Measurements from ENCODE around the gene CACNA2D1. TPM values are rescaled to one million over a fixed set of nuclear protein-coding genes. Genes with fewer than 3 reads are reported as not detected.
"Not testable (repeated sequence)": the region's sequence is repeated elsewhere in the genome, so short reads cannot be mapped to it uniquely, and the experiment has no call there.

CACNA2D1 gene
- total RNA-seq, 4 donors from 2014 or later = 17.7 to 22.0 (median 18.4) TPM

DNA sequence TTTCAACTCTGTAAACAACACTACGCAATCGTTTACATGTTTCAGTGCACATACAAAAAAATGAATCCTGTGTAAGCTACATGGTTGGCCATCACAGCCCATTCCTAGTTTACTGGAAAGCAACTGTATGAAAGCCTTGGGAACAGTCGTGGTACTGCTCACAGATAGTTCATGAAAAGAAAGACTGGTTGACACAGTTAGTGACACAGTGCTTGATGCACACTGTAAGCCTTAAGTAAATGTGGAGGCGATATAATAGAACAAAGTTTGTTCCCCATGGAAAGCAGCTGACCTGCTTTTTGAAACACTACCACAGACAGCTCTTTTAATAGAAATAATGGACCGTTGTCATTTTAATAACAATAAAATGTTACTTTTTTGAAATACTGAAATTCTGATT is 5.1 kb downstream of the CACNA2D1 start:
- DNase-seq (ENCODE audit: low spot score in 2 of 2) = no peak
- H3K4me3 ChIP-seq = no peak overlapping the region
- WGBS, 2 donors = 56 to 65% methylated on average over 5 of the region's 5 CpGs
- H3K27ac ChIP-seq = no peak overlapping the region
- no peaks in the 10 kb centered on the region for H3K36me3 ChIP-seq
- TF ChIP-seq, protein P1, sequence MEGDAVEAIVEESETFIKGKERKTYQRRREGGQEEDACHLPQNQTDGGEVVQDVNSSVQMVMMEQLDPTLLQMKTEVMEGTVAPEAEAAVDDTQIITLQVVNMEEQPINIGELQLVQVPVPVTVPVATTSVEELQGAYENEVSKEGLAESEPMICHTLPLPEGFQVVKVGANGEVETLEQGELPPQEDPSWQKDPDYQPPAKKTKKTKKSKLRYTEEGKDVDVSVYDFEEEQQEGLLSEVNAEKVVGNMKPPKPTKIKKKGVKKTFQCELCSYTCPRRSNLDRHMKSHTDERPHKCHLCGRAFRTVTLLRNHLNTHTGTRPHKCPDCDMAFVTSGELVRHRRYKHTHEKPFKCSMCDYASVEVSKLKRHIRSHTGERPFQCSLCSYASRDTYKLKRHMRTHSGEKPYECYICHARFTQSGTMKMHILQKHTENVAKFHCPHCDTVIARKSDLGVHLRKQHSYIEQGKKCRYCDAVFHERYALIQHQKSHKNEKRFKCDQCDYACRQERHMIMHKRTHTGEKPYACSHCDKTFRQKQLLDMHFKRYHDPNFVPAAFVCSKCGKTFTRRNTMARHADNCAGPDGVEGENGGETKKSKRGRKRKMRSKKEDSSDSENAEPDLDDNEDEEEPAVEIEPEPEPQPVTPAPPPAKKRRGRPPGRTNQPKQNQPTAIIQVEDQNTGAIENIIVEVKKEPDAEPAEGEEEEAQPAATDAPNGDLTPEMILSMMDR (IDR thresholded peaks at IDR 0.05) = no peak
- no peak for TF ChIP-seq EP300 (IDR thresholded peaks at IDR 0.05)
- no peak for TF ChIP-seq POLR2A (IDR thresholded peaks at IDR 0.05)
- H3K9me3 ChIP-seq = no peaks in the 10 kb centered on the region
- no peaks in the 10 kb centered on the region for H3K27me3 ChIP-seq
- peaks cover 0 to 18% (median 0%) of the 10 kb centered on the region in 4 donors for H3K4me1 ChIP-seq

DNA sequence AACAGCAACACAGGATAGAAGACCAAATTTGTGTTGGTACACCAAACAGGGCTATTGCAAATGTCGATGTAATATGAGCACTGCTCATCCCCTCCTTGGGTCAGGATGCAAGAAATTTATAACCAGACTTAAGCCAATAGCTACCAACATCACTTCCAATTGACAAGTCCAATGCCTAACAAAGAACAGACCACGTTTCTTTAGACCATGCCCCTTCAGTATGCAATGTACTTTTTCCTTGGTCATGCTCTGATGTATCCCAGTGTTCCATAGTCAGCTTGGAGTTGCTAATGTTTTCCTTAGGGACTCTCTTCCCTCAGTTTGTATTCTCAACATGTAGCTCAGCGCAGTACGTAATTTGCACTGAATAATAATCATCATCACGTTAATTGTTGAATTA is 7.8 kb downstream of the CACNA2D1 start:
- no peaks in the 10 kb centered on the region for H3K9me3 ChIP-seq
- no peak overlapping the region for H3K27ac ChIP-seq
- no peaks in the 10 kb centered on the region for H3K36me3 ChIP-seq
- no peaks in the 10 kb centered on the region for H3K27me3 ChIP-seq
- no peak for DNase-seq (ENCODE audit: low spot score in 2 of 2)
- WGBS, 2 donors = 92 to 93% methylated on average over 5 of the region's 5 CpGs
- H3K4me1 ChIP-seq = peaks cover 0 to 6% (median 0%) of the 10 kb centered on the region in 4 donors
- no peak overlapping the region for H3K4me3 ChIP-seq
- no peak for TF ChIP-seq EP300 (IDR thresholded peaks at IDR 0.05)
- TF ChIP-seq, protein P1 (IDR thresholded peaks at IDR 0.05) = no peak
- no peak for TF ChIP-seq POLR2A (IDR thresholded peaks at IDR 0.05)

DNA sequence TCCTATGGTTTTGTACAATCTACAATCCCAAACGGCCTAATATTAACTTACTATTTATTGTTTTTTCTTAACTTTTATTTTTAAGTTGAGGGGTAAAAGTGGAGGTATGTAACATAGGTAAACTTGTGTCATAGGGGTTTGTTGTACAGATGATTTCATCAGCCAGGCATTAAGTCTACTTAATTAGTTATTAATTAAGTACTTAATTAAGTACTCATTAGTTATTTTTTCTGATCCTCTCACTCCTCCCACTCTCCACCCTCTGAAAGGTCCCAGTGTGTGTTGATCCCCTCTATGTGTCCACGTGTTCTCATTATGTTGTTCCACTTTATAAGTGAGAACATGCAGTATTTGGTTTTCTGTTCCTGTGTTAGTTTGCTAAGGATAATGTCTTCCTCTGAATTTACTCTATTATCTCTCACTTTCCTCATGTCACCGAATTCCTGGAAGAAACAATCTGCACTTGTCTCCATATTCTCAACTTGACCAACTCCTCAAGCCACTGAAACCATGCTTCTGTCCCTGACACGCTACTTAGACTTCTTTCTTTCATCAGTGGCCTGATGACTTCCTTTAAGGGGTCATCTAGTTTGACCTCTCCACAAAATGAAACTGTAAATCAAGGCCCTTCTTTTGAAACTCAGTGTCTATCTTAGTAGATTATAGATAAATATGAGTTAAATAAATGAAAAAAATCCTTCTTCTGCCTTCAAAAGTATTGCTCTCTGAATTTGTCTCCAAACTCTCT is 9.1 kb downstream of the CACNA2D1 start:
- H3K27ac ChIP-seq = no peak overlapping the region
- 71 to 86% methylated on average over 4 of the region's 4 CpGs for WGBS, 2 donors
- H3K36me3 ChIP-seq = no peaks in the 10 kb centered on the region

DNA sequence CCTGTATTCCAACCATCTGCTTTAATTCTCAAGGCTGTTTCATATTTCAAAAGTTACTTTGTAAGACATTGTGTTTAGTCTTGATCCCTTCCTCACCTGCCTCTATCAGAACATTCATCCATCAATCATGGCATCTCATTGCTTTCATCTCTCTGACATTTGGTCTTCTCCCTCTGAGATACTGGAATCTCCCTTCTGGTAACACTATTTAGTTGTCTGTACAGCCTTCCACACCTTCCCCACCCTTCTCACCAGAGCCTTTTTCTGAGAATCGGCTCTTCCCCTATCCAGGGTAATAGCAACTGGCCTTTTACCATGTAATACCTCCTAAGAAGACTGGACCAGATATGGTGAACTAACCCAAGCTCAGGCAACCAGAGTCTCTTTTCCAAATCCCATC is 10.1 kb downstream of the CACNA2D1 start:
- Histone ChIP-seq H3K4me1 (no peaks in the 10 kb centered on the region), H3K27ac (no peak overlapping the region), H3K4me3 (no peak overlapping the region), H3K36me3 (no peaks in the 10 kb centered on the region), H3K27me3 (no peaks in the 10 kb centered on the region), H3K9me3 (no peaks in the 10 kb centered on the region)
- no peak for DNase-seq (ENCODE audit: low spot score in 2 of 2)
- 95 to 100% methylated on average over 1 of the region's 1 CpG for WGBS, 2 donors
- TF ChIP-seq, protein P1 (IDR thresholded peaks at IDR 0.05) = no peak
- TF ChIP-seq EP300 (IDR thresholded peaks at IDR 0.05) (no peak), POLR2A (IDR thresholded peaks at IDR 0.05) (no peak)

More for the DNA sequence above, 9.1 kb downstream of the CACNA2D1 start:
- H3K4me3 ChIP-seq = no peak overlapping the region
- no peaks in the 10 kb centered on the region for H3K9me3 ChIP-seq
- no peak for DNase-seq (ENCODE audit: low spot score in 2 of 2)
- TF ChIP-seq, protein P1 (IDR thresholded peaks at IDR 0.05) = no peak
- TF ChIP-seq POLR2A (IDR thresholded peaks at IDR 0.05) (no peak), EP300 (IDR thresholded peaks at IDR 0.05) (no peak)
- H3K4me1 ChIP-seq = no peaks in the 10 kb centered on the region
- no peaks in the 10 kb centered on the region for H3K27me3 ChIP-seq

DNA sequence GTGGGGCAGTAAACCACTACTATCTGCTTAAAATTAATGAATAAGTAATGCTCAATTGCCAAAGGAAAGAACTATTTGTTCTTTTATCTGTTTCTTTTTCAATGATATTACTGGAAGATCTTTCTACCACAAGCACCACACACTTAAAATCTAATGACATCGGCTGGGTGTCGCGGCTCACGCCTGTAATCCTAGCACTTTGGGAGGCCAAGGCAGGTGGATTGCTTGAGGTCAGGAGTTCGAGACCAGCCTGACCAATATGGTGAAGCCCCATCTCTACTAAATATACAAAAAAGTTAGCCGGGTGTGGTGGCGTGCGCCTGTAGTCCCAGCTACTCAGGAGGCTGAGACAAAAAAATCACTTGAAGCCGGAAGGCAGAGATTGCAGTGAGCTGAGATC is 10.8 kb downstream of the CACNA2D1 start:
- 94 to 96% methylated on average over 9 of the region's 9 CpGs for WGBS, 2 donors
- not testable (repeated sequence) for H3K9me3 ChIP-seq; H3K27ac ChIP-seq; H3K27me3 ChIP-seq; H3K4me1 ChIP-seq; H3K36me3 ChIP-seq; H3K4me3 ChIP-seq; DNase-seq (ENCODE audit: low spot score in 2 of 2)
